HepG2 (cell line): ENCODE results near the gene FBXO24. TPM values are rescaled to one million over a fixed set of nuclear protein-coding genes. Genes with fewer than 3 reads are reported as not detected.

Source experiments
- ASH2L ChIP-seq: fragments of 300-600, 200-600 bp; sonication (generic); IDR thresholded peaks from 2 replicates; pipeline ENCODE4 v1.7.0; 2017; ENCODE audit warnings: low read depth, mild to moderate bottlenecking, moderate library complexity, mixed read lengths, low read length; ENCODE audit not compliant: insufficient read length
- FOXM1 ChIP-seq: sonication (generic); formaldehyde crosslinking; IDR thresholded peaks from 2 replicates; pipeline ENCODE4 v1.5.0; 2020; ENCODE audit warnings: missing genetic modification reagents
- JDP2 ChIP-seq: sonication (generic); formaldehyde crosslinking; IDR thresholded peaks from 2 replicates; pipeline ENCODE4 v1.8.1; 2022; ENCODE audit warnings: missing genetic modification reagents, borderline replicate concordance
- KDM3A ChIP-seq: IDR thresholded peaks from 2 replicates; pipeline ENCODE4 v1.6.1; 2018; ENCODE audit warnings: low read depth, missing compliant biosample characterization
- NPAS2 ChIP-seq: sonication (generic); formaldehyde crosslinking; IDR thresholded peaks from 2 replicates; pipeline ENCODE4 v1.8.0; 2022; ENCODE audit warnings: mild to moderate bottlenecking, missing genetic modification reagents, borderline replicate concordance
- PATZ1 ChIP-seq: sonication (generic); formaldehyde crosslinking; IDR thresholded peaks from 2 replicates; pipeline ENCODE4 v1.4.0; 2020; ENCODE audit warnings: missing genetic modification reagents
- RARA ChIP-seq: IDR thresholded peaks from 2 replicates; pipeline ENCODE4 v1.6.1; 2016; ENCODE audit warnings: missing genetic modification reagents, missing compliant biosample characterization
- SKI ChIP-seq: fragments of 450-650 bp; IDR thresholded peaks from one replicate; pipeline ENCODE4 v1.6.1; 2018; ENCODE audit warnings: mild to moderate bottlenecking; ENCODE audit not compliant: partially characterized antibody
- SOX6 ChIP-seq, 2 experiments: fragments of 450-650 bp in 1 of 2; sonication (generic) in 1 of 2; formaldehyde crosslinking in 1 of 2; IDR thresholded peaks; 2 replicates each; pipeline versions ENCODE4 v1.4.0 to v1.6.1; 2017 to 2020; ENCODE audit warnings: antibody characterized with exemption in 1 of 2, mild to moderate bottlenecking in 1 of 2, missing genetic modification reagents in 1 of 2
- SP140L ChIP-seq: sonication (generic); formaldehyde crosslinking; IDR thresholded peaks from 2 replicates; pipeline ENCODE4 v1.4.0; 2020; ENCODE audit warnings: missing genetic modification reagents, borderline replicate concordance
- TBX3 ChIP-seq: fragments of 450-650 bp; IDR thresholded peaks from 2 replicates; pipeline ENCODE4 v1.6.1; 2017; ENCODE audit warnings: antibody characterized with exemption, mild to moderate bottlenecking, inconsistent platforms, borderline replicate concordance
- YEATS4 ChIP-seq: sonication (generic); formaldehyde crosslinking; IDR thresholded peaks from 2 replicates; pipeline ENCODE4 v1.4.0; 2020; ENCODE audit warnings: missing genetic modification reagents, borderline replicate concordance
- ZC3H13 ChIP-seq: sonication (generic); formaldehyde crosslinking; IDR thresholded peaks from 2 replicates; pipeline ENCODE4 v1.8.1; 2023; ENCODE audit warnings: mild to moderate bottlenecking, missing genetic modification reagents, moderate library complexity
- ZEB1 ChIP-seq: IDR thresholded peaks from 2 replicates; pipeline ENCODE4 v1.6.1; 2012; ENCODE audit warnings: mild to moderate bottlenecking, low read depth, inconsistent platforms; ENCODE audit not compliant: insufficient replicate concordance
- ZNF124 ChIP-seq: sonication (generic); formaldehyde crosslinking; IDR thresholded peaks from 2 replicates; pipeline ENCODE4 v1.4.0; 2020; ENCODE audit warnings: missing genetic modification reagents
- ZNF737 ChIP-seq: sonication (generic); formaldehyde crosslinking; IDR thresholded peaks from 2 replicates; pipeline ENCODE4 v1.5.0; 2020; ENCODE audit warnings: missing genetic modification reagents, mild to moderate bottlenecking, borderline replicate concordance
- ZZZ3 ChIP-seq: sonication (generic); formaldehyde crosslinking; IDR thresholded peaks from 2 replicates; pipeline ENCODE4 v1.4.0; 2020; ENCODE audit warnings: missing genetic modification reagents, mild to moderate bottlenecking, borderline replicate concordance
- polyA plus RNA-seq, 8 experiments: library from polyadenylated mRNA; depleted of rRNA in 3 of 8; stranded (reverse) in 7 of 8; unstranded in 1 of 8; fragments of >200 nt; fragmentation: Illumina TruSeq in 4 of 8; extraction: Trizol in 4 of 8; gene quantifications; 2 replicates each; pipeline versions ENCODE4 v1.2.1 to v1.2.3, GENCODE V29; 2011 to 2016; ENCODE audit warnings: low read depth in 4 of 8, missing spikeins in 1 of 8, mixed read lengths in 1 of 8; ENCODE audit not compliant: insufficient read depth in 1 of 8
- total RNA-seq, 5 experiments: library from RNA; depleted of rRNA; stranded (reverse); fragments of >200 nt; fragmentation: Illumina TruSeq; extraction: Trizol; gene quantifications; 2 replicates each; pipeline ENCODE4 v1.2.3, GENCODE V29; 2016; ENCODE audit warnings: low read depth in 1 of 5
- TF ChIP-seq, protein P1 (sequence below): sonication (generic); formaldehyde crosslinking; IDR thresholded peaks from 2 replicates; pipeline ENCODE4 v1.5.1; 2020; ENCODE audit warnings: mild to moderate bottlenecking, missing genetic modification reagents, moderate library complexity
- TF ChIP-seq, protein P2 (sequence below): sonication (generic); formaldehyde crosslinking; IDR thresholded peaks from 2 replicates; pipeline ENCODE4 v1.4.0; 2020; ENCODE audit warnings: missing genetic modification reagents

Gene FBXO24
- total and polyA plus RNA-seq, 2 of the 13 experiments (the other 11 are each of a cell fraction or from before 2014, with no cell fraction given), result 0.20 to 0.55 TPM

GRCh38 chr7:100585511-100586265 lies 440 bp upstream of the FBXO24 start, which contains the start of gene LRCH4 (continued):
- TF ChIP-seq, protein P1, sequence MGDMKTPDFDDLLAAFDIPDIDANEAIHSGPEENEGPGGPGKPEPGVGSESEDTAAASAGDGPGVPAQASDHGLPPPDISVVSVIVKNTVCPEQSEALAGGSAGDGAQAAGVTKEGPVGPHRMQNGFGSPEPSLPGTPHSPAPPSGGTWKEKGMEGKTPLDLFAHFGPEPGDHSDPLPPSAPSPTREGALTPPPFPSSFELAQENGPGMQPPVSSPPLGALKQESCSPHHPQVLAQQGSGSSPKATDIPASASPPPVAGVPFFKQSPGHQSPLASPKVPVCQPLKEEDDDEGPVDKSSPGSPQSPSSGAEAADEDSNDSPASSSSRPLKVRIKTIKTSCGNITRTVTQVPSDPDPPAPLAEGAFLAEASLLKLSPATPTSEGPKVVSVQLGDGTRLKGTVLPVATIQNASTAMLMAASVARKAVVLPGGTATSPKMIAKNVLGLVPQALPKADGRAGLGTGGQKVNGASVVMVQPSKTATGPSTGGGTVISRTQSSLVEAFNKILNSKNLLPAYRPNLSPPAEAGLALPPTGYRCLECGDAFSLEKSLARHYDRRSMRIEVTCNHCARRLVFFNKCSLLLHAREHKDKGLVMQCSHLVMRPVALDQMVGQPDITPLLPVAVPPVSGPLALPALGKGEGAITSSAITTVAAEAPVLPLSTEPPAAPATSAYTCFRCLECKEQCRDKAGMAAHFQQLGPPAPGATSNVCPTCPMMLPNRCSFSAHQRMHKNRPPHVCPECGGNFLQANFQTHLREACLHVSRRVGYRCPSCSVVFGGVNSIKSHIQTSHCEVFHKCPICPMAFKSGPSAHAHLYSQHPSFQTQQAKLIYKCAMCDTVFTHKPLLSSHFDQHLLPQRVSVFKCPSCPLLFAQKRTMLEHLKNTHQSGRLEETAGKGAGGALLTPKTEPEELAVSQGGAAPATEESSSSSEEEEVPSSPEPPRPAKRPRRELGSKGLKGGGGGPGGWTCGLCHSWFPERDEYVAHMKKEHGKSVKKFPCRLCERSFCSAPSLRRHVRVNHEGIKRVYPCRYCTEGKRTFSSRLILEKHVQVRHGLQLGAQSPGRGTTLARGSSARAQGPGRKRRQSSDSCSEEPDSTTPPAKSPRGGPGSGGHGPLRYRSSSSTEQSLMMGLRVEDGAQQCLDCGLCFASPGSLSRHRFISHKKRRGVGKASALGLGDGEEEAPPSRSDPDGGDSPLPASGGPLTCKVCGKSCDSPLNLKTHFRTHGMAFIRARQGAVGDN (CRISPR knock-in tag), result peak; percentile 66; the same call in 1 of the 2 replicates
- TF ChIP-seq ZC3H13 (CRISPR knock-in tag) (peak; percentile 78; the same call in 1 of the 2 replicates), YEATS4 (CRISPR knock-in tag) (peak; percentile 51; the same call in 1 of the 2 replicates), ZNF737 (CRISPR knock-in tag) (0 out of 2 replicates have a peak, but pooled peaks have one; percentile 42), FOXM1 (0 out of 2 replicates have a peak, but pooled peaks have one; percentile 42), SOX6 (IDR thresholded peaks at IDR 0.05) (no peak), SOX6 (CRISPR knock-in tag; IDR thresholded peaks at IDR 0.05) (peak; percentile 67), KDM3A (CRISPR knock-in tag) (peak; percentile 90; the same call in 1 of the 2 replicates), PATZ1 (peak; percentile 63), ASH2L (peak; percentile 81), RARA (CRISPR knock-in tag) (no peak), ZNF124 (CRISPR knock-in tag) (0 out of 2 replicates have a peak, but pooled peaks have one; percentile 31), TBX3 (0 out of 2 replicates have a peak, but pooled peaks have one; percentile 4), JDP2 (CRISPR knock-in tag) (no peak), ZEB1 (peak; percentile 96), NPAS2 (no peak), SKI (peak; percentile 61), ZZZ3 (CRISPR knock-in tag) (peak; percentile 60; the same call in 1 of the 2 replicates), SP140L (no peak)
- TF ChIP-seq, protein P2, sequence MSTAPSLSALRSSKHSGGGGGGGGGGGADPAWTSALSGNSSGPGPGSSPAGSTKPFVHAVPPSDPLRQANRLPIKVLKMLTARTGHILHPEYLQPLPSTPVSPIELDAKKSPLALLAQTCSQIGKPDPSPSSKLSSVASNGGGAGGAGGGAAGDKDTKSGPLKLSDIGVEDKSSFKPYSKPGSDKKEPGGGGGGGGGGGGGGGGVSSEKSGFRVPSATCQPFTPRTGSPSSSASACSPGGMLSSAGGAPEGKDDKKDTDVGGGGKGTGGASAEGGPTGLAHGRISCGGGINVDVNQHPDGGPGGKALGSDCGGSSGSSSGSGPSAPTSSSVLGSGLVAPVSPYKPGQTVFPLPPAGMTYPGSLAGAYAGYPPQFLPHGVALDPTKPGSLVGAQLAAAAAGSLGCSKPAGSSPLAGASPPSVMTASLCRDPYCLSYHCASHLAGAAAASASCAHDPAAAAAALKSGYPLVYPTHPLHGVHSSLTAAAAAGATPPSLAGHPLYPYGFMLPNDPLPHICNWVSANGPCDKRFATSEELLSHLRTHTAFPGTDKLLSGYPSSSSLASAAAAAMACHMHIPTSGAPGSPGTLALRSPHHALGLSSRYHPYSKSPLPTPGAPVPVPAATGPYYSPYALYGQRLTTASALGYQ (CRISPR knock-in tag), result 0 out of 2 replicates have a peak, but pooled peaks have one; percentile 24
